ENCODE data around the gene DGCR6L. TPM values are rescaled to one million over a fixed set of nuclear protein-coding genes. Genes with fewer than 3 reads are reported as not detected.
"Not testable (repeated sequence)": the region's sequence is repeated elsewhere in the genome, so short reads cannot be mapped to it uniquely, and the experiment has no call there.

DGCR6L gene
- total and polyA plus RNA-seq, 10 of the 15 experiments (the other 5 are each of a cell fraction or from before 2014, with no cell fraction given) = 1.6 to 62.8 (median 22.6) TPM

- in situ Hi-C loops (cut with MboI); CTCF ChIA-PET: not testable (repeated sequence)
These were observed 1.0 kb upstream of the DGCR6L start for GRCh38 chr22:20320659-20321551.

GRCh38 chr22:20319041-20319744 lies 667 bp downstream of the DGCR6L start:
- no peaks in the 10 kb centered on the region for H3K79me2 ChIP-seq (ENCODE audit: control insufficient read depth, insufficient read depth, low read length)
- H3K9me3 ChIP-seq (replicated peaks; ENCODE audit: control insufficient read depth, insufficient read depth, low read length) = no peaks in the 10 kb centered on the region
- peak overlapping the region; percentile 51; the same call in 1 of the 2 replicates for H3K9ac ChIP-seq (ENCODE audit: control insufficient read depth, insufficient read depth, low read length)
- DNase-seq (ENCODE audit: low read depth, low spot score) = no peak
- in situ Hi-C loops (cut with MboI) (no loop called here), intact Hi-C loops (cut with micrococcal nuclease; ENCODE audit: unreplicated experiment) (no loop called here)
- H3K27ac ChIP-seq (ENCODE audit: control insufficient read depth, insufficient read depth) = no peak overlapping the region
- peak overlapping the region; percentile 90 for H2AFZ ChIP-seq (ENCODE audit: control insufficient read depth, low read depth, low read length)
- peaks cover 4% of the 10 kb centered on the region; the same call in 1 of the 2 replicates for H3K4me1 ChIP-seq (ENCODE audit: control insufficient read depth, insufficient read depth, low read length)
- no peaks in the 10 kb centered on the region for H3K27me3 ChIP-seq (replicated peaks in 1 of 2; ENCODE audit: control insufficient read depth in 2 of 2, insufficient read depth in 2 of 2, low read length in 1 of 2)
- RAD21 ChIA-PET (ENCODE audit: unreplicated experiment) = interaction anchor here (1.0 kb wide), 1 partner anchor 99 kb away, joined by 3 read pairs; no protein-coding TSS in a partner anchor
- 10% methylated on average over 32 of the region's 32 CpGs for WGBS (ENCODE audit: insufficient coverage, insufficient replicate concordance, low lambda C conversion rate, missing lambda C conversion rate)
- peak overlapping the region; percentile 86 for H3K4me2 ChIP-seq (ENCODE audit: control insufficient read depth, insufficient read depth)
- no peaks in the 10 kb centered on the region for H4K20me1 ChIP-seq (ENCODE audit: control insufficient read depth, insufficient read depth)
- POLR2A ChIA-PET = interaction anchor here (0.8 kb wide), 1 partner anchor 85 kb away, joined by 3 read pairs; no protein-coding TSS in a partner anchor
- SMC1A ChIA-PET (ENCODE audit: uncharacterized antibody, unreplicated experiment) = no interaction called here
- H3K4me3 ChIP-seq = peak overlapping the region; percentile 91
- no peaks in the 10 kb centered on the region for H3K36me3 ChIP-seq (ENCODE audit: control insufficient read depth in 2 of 2, insufficient read depth in 2 of 2, low read length in 1 of 2)
- no peak for FAIRE-seq
- TF ChIP-seq EED (IDR thresholded peaks at IDR 0.05; ENCODE audit: low read depth) (0 out of 2 replicates have a peak, but pooled peaks have one; percentile 2), PAX8 (IDR thresholded peaks at IDR 0.05) (no peak)
- CTCF ChIA-PET = no interaction called here
- peak; percentile 34; the same call in 2 of the 3 replicates for ATAC-seq
- TSS peak; percentile 61 for BruUV-seq (replicated peaks)

More at GRCh38 chr22:20320659-20321551, 1.0 kb upstream of the DGCR6L start:
- Histone ChIP-seq H3K4me2 (ENCODE audit: control insufficient read depth, insufficient read depth) (peak overlapping the region; percentile 79), H2AFZ (ENCODE audit: control insufficient read depth, low read depth, low read length) (peak overlapping the region; percentile 92), H3K4me3 (peak overlapping the region; percentile 91), H3K9ac (ENCODE audit: control insufficient read depth, insufficient read depth, low read length) (peak overlapping the region; percentile 71)
- SMC1A ChIA-PET (ENCODE audit: uncharacterized antibody, unreplicated experiment); H3K36me3 ChIP-seq (ENCODE audit: control insufficient read depth in 2 of 2, insufficient read depth in 2 of 2, low read length in 1 of 2); FAIRE-seq; RAD21 ChIA-PET (ENCODE audit: unreplicated experiment); DNase-seq (ENCODE audit: low read depth, low spot score); H3K4me1 ChIP-seq (ENCODE audit: control insufficient read depth, insufficient read depth, low read length); H3K27ac ChIP-seq (ENCODE audit: control insufficient read depth, insufficient read depth); H3K27me3 ChIP-seq (replicated peaks in 1 of 2; ENCODE audit: control insufficient read depth in 2 of 2, insufficient read depth in 2 of 2, low read length in 1 of 2); H4K20me1 ChIP-seq (ENCODE audit: control insufficient read depth, insufficient read depth); H3K9me3 ChIP-seq (replicated peaks; ENCODE audit: control insufficient read depth, insufficient read depth, low read length); H3K79me2 ChIP-seq (ENCODE audit: control insufficient read depth, insufficient read depth, low read length); BruUV-seq (replicated peaks); intact Hi-C loops (cut with micrococcal nuclease; ENCODE audit: unreplicated experiment): not testable (repeated sequence)
- POLR2A ChIA-PET = interaction anchor here (0.6 kb wide), 1 partner anchor 380 kb away, joined by 5 read pairs; no protein-coding TSS in a partner anchor
- 48% methylated on average over 18 of the region's 20 CpGs for WGBS (ENCODE audit: insufficient coverage, insufficient replicate concordance, low lambda C conversion rate, missing lambda C conversion rate)
- ATAC-seq = peak; percentile 16

Data from GM12878 (cell line).